Measurements from ENCODE around the gene PRR15.

DNA sequence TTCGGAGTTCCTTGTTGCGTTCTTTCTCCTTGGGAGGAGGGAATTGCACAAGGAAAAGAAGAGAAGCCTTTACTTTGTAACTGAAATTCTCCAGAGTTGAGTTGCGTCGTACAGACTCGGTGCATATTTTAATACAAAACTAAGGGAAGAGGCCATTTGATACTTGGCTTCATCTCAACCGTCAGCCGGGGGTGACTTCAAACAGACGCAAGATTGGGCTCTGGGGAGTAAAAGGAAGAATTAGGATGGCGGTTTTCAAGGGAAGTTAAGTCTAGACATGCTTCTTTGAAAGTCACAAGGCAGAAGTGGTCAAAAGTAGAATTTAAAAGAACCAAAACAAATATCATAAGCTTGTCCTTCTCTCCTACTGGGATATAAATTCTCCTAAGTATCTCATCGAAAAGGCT lies 1.6 kb downstream of the PRR15 start:
- TF ChIP-seq, protein P1, sequence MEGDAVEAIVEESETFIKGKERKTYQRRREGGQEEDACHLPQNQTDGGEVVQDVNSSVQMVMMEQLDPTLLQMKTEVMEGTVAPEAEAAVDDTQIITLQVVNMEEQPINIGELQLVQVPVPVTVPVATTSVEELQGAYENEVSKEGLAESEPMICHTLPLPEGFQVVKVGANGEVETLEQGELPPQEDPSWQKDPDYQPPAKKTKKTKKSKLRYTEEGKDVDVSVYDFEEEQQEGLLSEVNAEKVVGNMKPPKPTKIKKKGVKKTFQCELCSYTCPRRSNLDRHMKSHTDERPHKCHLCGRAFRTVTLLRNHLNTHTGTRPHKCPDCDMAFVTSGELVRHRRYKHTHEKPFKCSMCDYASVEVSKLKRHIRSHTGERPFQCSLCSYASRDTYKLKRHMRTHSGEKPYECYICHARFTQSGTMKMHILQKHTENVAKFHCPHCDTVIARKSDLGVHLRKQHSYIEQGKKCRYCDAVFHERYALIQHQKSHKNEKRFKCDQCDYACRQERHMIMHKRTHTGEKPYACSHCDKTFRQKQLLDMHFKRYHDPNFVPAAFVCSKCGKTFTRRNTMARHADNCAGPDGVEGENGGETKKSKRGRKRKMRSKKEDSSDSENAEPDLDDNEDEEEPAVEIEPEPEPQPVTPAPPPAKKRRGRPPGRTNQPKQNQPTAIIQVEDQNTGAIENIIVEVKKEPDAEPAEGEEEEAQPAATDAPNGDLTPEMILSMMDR (IDR thresholded peaks at IDR 0.05; ENCODE audit: borderline replicate concordance, extremely low read depth, low read length, poor library complexity, severe bottlenecking), result no peak
- TF ChIP-seq EZH2 (IDR thresholded peaks at IDR 0.05; ENCODE audit: borderline replicate concordance, low read depth, low read length, severe bottlenecking), result no peak

Data from DND-41 (cell line).